WI38 (cell line): ENCODE data around the gene RNF14.

Experiments
- H3K4me3 ChIP-seq: 2 replicates; pipeline ENCODE4 v1.5.1; 2011; ENCODE audit warnings: low read depth, mild to moderate bottlenecking, control low read depth, low read length
- CTCF ChIP-seq: IDR thresholded peaks from 2 replicates; pipeline ENCODE4 v1.5.1; 2012; ENCODE audit warnings: low read depth, mild to moderate bottlenecking, control low read depth, low read length

RNF14 gene

GRCh38 chr5:141968914-141969608, at the start of gene RNF14:
RNF14 (plus strand) TSS chr5:141969105; CDS start chr5:141973589, 4,484 bp downstream.
- TF ChIP-seq CTCF: peak; percentile 49
- H3K4me3 ChIP-seq: peak within 1 kb of the TSS; percentile 89

GRCh38 chr5:141919218-141920119, 49.4 kb upstream of the RNF14 start:
- no peak for TF ChIP-seq CTCF
- no peak overlapping the region for H3K4me3 ChIP-seq

- TF ChIP-seq CTCF: no peak
- no peak overlapping the region for H3K4me3 ChIP-seq
Observed at GRCh38 chr5:141920771-141921170, 48.1 kb upstream of the RNF14 start.

GRCh38 chr5:141922827-141923447, 46.0 kb upstream of the RNF14 start:
- peak overlapping the region; percentile 85 for H3K4me3 ChIP-seq

- TF ChIP-seq CTCF: no peak
- peak within 1 kb of the TSS; percentile 85 for H3K4me3 ChIP-seq
Observed at GRCh38 chr5:141923448-141924313, 45.2 kb upstream of the RNF14 start, which contains the start of gene DELE1. DELE1 (plus strand) TSS chr5:141923871; CDS start chr5:141923942, 71 bp downstream.

GRCh38 chr5:141926434-141926833, 42.5 kb upstream of the RNF14 start:
- no peak overlapping the region for H3K4me3 ChIP-seq
- TF ChIP-seq CTCF: no peak

- no peak for TF ChIP-seq CTCF
- H3K4me3 ChIP-seq: no peak overlapping the region
Observed at GRCh38 chr5:141928051-141928450, 40.9 kb upstream of the RNF14 start.
